Activated B cell treated with CpG ODN at 0.5 μM for 24 hours (primary cell): ENCODE measurements around the gene NUP62. TPM values are rescaled to one million over a fixed set of nuclear protein-coding genes. Genes with fewer than 3 reads are reported as not detected.
"Not testable (repeated sequence)": the region's sequence is repeated elsewhere in the genome, so short reads cannot be mapped to it uniquely, and the experiment has no call there.

Source experiments
- ATAC-seq: fragments of 200-7000 bp; cut with Tn5 transposase; one replicate; pipeline ENCODE4 v1.10.0; 2021; ENCODE audit warnings: low read depth, mild to moderate bottlenecking, moderate library complexity
- CTCF ChIA-PET: fragments of 350-600 bp; sonication (Branson Sonifier 250); formaldehyde crosslinking; loops from one replicate; lab custom pipeline; 2021; ENCODE audit warnings: antibody characterized with exemption; lab: Charles Lee
- POLR2A ChIA-PET: fragments of 350-600 bp; sonication (Branson Sonifier 250); formaldehyde crosslinking; loops from one replicate; lab custom pipeline; 2021; ENCODE audit warnings: antibody characterized with exemption; lab: Charles Lee
- DNase-seq: peaks from one replicate; pipeline ENCODE4 v3.0.0; 2022
- H3K27ac Mint-ChIP-seq: one replicate; pipeline ENCODE4 v1.8.0; 2020; ENCODE audit warnings: mixed read lengths
- H3K27me3 Mint-ChIP-seq: one replicate; pipeline ENCODE4 v1.8.0; 2021; ENCODE audit warnings: mixed read lengths
- H3K36me3 Mint-ChIP-seq: one replicate; pipeline ENCODE4 v1.8.0; 2021; ENCODE audit warnings: low read depth, mixed read lengths
- H3K4me1 Mint-ChIP-seq: one replicate; pipeline ENCODE4 v1.8.0; 2021; ENCODE audit warnings: mixed read lengths
- H3K4me3 Mint-ChIP-seq: one replicate; pipeline ENCODE4 v1.8.0; 2020; ENCODE audit warnings: mild to moderate bottlenecking, mixed read lengths
- H3K9me3 Mint-ChIP-seq: one replicate; pipeline ENCODE4 v1.8.0; 2020; ENCODE audit warnings: mixed read lengths
- CTCF ChIP-seq: fragments of 200-600 bp; IDR thresholded peaks from one replicate; pipeline ENCODE4 v1.8.0; 2022; ENCODE audit warnings: antibody characterized with exemption, mild to moderate bottlenecking
- intact Hi-C: fragments of 100-400 bp; cut with micrococcal nuclease; formaldehyde crosslinking; loops from one replicate; pipeline ENCODE4 v1.15.1; 2024
- total RNA-seq: library from RNA; stranded (reverse); gene quantifications from 2 replicates; pipeline ENCODE4 v1.2.3, GENCODE V29; 2022

Gene NUP62
- total RNA-seq, 1 donor from 2014 or later: 114 TPM

GRCh38 chr19:49951806-49952478, 22.6 kb upstream of the NUP62 start:
- no peak for TF ChIP-seq CTCF
- no peak overlapping the region for H3K4me3 Mint-ChIP-seq
- H3K27me3 Mint-ChIP-seq: peaks cover 25% of the 10 kb centered on the region
- ATAC-seq (no peak), DNase-seq (no peak)
- POLR2A ChIA-PET: no interaction called here
- no peak overlapping the region for H3K27ac Mint-ChIP-seq
- H3K4me1 Mint-ChIP-seq: peaks cover 19% of the 10 kb centered on the region
- H3K9me3 Mint-ChIP-seq: no peaks in the 10 kb centered on the region
- intact Hi-C loops: no loop called here
- H3K36me3 Mint-ChIP-seq: no peaks in the 10 kb centered on the region
- CTCF ChIA-PET: no interaction called here

GRCh38 chr19:49950956-49951526, 21.7 kb upstream of the NUP62 start:
- intact Hi-C loops: no loop called here
- H3K4me3 Mint-ChIP-seq: no peak overlapping the region
- H3K36me3 Mint-ChIP-seq: no peaks in the 10 kb centered on the region
- no peak overlapping the region for H3K27ac Mint-ChIP-seq
- peaks cover 19% of the 10 kb centered on the region for H3K4me1 Mint-ChIP-seq
- ATAC-seq: no peak
- no peaks in the 10 kb centered on the region for H3K9me3 Mint-ChIP-seq
- DNase-seq: no peak
- TF ChIP-seq CTCF: no peak
- ChIA-PET CTCF (interaction anchor here (0.6 to 1.2 kb wide), 2 partner anchors 15 to 364 kb away, joined by 3 read pairs; no protein-coding TSS in a partner anchor), POLR2A (no interaction called here)
- peaks cover 25% of the 10 kb centered on the region for H3K27me3 Mint-ChIP-seq

DNA sequence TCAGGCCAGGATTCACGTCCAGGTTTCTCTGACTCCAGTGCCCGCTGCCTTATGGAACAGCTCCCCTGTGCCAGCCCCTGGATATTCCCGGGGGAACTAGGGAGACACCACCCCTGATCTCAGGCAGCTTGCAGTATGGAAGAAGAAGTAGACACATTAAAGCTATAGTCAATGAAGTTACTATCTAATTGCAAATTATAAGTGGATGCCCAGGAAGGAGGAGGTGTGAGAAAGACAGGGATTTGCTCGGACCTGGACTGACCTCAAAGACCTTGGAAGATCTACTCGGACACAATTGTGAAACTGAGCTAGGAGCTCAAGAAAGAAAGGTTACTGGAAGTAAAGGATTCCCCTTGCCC, 21.3 kb upstream of the NUP62 start:
- Mint-ChIP-seq H3K36me3 (no peaks in the 10 kb centered on the region), H3K4me3 (no peak overlapping the region), H3K27me3 (peaks cover 25% of the 10 kb centered on the region), H3K9me3 (no peaks in the 10 kb centered on the region), H3K27ac (no peak overlapping the region), H3K4me1 (peaks cover 19% of the 10 kb centered on the region)
- no peak for TF ChIP-seq CTCF
- POLR2A ChIA-PET: no interaction called here
- ATAC-seq (no peak), DNase-seq (no peak)
- CTCF ChIA-PET: interaction anchor here (0.6 to 1.4 kb wide), 3 partner anchors 12 to 364 kb away, joined by 3 to 5 read pairs (median 3); no protein-coding TSS in a partner anchor
- intact Hi-C loops: no loop called here

DNA sequence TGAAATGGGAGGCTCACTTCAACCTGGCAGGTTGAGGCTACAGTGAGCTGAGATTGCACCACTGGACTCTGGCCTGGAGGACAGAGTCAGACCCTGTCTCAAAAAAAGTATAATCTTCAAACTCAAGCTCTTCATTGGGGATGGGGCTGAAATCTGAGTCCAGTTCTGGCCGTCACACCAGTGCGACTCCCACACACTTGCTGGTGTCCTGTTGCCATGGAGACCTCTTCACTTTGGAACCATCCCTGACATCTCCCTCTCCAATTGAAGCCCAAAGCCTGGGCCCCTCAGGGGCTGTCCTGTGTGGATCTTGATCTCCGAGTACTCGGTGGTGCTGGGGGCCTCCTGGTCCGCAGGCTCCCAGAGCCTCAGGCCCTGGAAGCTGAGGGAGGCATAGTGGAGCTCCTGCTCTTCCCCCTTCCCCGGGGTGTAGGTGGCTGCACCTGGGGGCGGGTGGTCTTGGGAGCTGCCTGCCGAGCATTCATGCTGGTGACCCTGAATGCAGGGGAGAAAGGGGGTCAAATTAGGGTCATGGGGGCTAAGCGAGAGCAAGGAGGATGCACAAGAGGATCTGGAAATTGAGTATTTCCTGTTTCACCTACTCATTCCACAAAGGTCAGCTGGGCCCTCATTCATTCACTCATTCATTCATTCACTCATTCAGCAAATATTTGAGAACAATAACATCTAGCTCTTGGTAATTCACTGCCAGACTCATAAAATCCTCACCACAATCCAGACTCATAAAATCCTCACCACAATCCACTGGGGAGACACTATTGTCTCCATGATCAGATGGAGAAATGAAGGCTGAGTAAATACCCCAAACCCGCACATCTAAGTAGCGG, 20.7 kb upstream of the NUP62 start:
- ChIA-PET CTCF (interaction anchor here (1.2 to 1.4 kb wide), 2 partner anchors 12 to 14 kb away, joined by 3 to 5 read pairs; no protein-coding TSS in a partner anchor), POLR2A (no interaction called here)
- Mint-ChIP-seq H3K27ac (no peak overlapping the region), H3K27me3 (peaks cover 25% of the 10 kb centered on the region), H3K9me3 (no peaks in the 10 kb centered on the region), H3K4me1 (peaks cover 23% of the 10 kb centered on the region), H3K4me3 (no peak overlapping the region), H3K36me3 (no peaks in the 10 kb centered on the region)
- ATAC-seq (no peak), DNase-seq (no peak)
- intact Hi-C loops: no loop called here
- TF ChIP-seq CTCF: no peak

DNA sequence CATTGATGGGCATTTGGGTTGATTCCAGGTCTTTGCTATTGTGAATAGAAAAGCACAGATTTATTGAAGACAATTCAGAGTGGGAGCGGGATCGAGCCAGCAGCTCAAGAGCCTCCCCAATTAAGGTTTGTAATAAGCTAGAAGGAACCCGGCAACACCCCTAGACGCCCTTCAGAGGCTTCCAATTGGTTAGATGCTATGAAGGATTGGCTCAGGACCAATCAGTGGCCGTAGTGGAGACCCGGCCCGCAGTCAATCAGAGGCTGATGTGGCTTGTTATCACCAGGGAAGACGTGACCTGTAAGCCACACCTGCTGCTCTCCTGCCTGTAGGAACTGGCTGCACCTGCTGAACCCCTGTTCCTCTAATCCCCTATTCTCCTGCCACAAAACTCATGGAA, 17.1 kb upstream of the NUP62 start:
- CTCF ChIA-PET: no interaction called here
- no peak for TF ChIP-seq CTCF
- H3K27ac Mint-ChIP-seq: no peak overlapping the region
- H3K9me3 Mint-ChIP-seq: peaks cover 2% of the 10 kb centered on the region
- ATAC-seq (no peak), DNase-seq (no peak)
- peaks cover 21% of the 10 kb centered on the region for H3K27me3 Mint-ChIP-seq
- no peaks in the 10 kb centered on the region for H3K36me3 Mint-ChIP-seq
- no peak overlapping the region for H3K4me3 Mint-ChIP-seq
- intact Hi-C loops: no loop called here
- POLR2A ChIA-PET: no interaction called here
- H3K4me1 Mint-ChIP-seq: peaks cover 11% of the 10 kb centered on the region

- H3K4me1 Mint-ChIP-seq, intact Hi-C loops, H3K36me3 Mint-ChIP-seq, CTCF ChIA-PET, DNase-seq, H3K27ac Mint-ChIP-seq, POLR2A ChIA-PET, H3K9me3 Mint-ChIP-seq, H3K4me3 Mint-ChIP-seq: not testable (repeated sequence)
- peaks cover 14% of the 10 kb centered on the region for H3K27me3 Mint-ChIP-seq
- ATAC-seq: peak; percentile 78
These were observed 15.3 kb upstream of the NUP62 start for GRCh38 chr19:49944567-49944966.
